Gastrocnemius medialis (tissue), 4 donors: ENCODE results near the gene SEMA5B. TPM values are rescaled to one million over a fixed set of nuclear protein-coding genes. Genes with fewer than 3 reads are reported as not detected.

ENCODE experiments used
- ATAC-seq, 2 donors: fragments of 150-250 bp; one replicate each; pipeline ENCODE4 v1.9.1; 2016
- DNase-seq, 2 donors: peaks; one replicate each; pipeline ENCODE4 v3.0.0-alpha.2; 2019
- H3K27ac ChIP-seq, 4 donors: fragments of 200-600 bp; sonication (generic); 1 replicate in 1 of 4; 2 replicates in 3 of 4; pipeline ENCODE4 v1.5.1; 2016 to 2018; ENCODE audit warnings: mild to moderate bottlenecking in 2 of 4, moderate library complexity in 1 of 4
- H3K27me3 ChIP-seq, 3 donors: fragments of 200-600 bp; sonication (generic) in 2 of 3; 1 replicate in 1 of 3; 2 replicates in 2 of 3; pipeline versions ENCODE4 v1.5.1 to v1.6.0; 2016 to 2019; ENCODE audit warnings: mild to moderate bottlenecking in 1 of 3, moderate library complexity in 1 of 3
- H3K36me3 ChIP-seq, 2 donors: fragments of 200-600 bp; sonication (generic) in 1 of 2; one replicate each; pipeline ENCODE4 v1.5.1; 2017 to 2018
- H3K4me1 ChIP-seq, 2 donors: fragments of 200-600 bp; sonication (generic) in 1 of 2; one replicate each; pipeline ENCODE4 v1.5.1; 2016 to 2017; ENCODE audit warnings: mild to moderate bottlenecking in 2 of 2
- H3K4me3 ChIP-seq, 4 donors: fragments of 200-600 bp; sonication (generic) in 3 of 4; 1 replicate in 1 of 4; 2 replicates in 3 of 4; pipeline ENCODE4 v1.5.1; 2016 to 2019; ENCODE audit warnings: mild to moderate bottlenecking in 2 of 4
- H3K9me3 ChIP-seq, 3 donors: fragments of 200-600 bp; sonication (generic) in 2 of 3; 1 replicate in 1 of 3; 2 replicates in 2 of 3; pipeline ENCODE4 v1.5.1; 2016 to 2019
- POLR2A ChIP-seq, 2 donors: fragments of 450-650 bp; IDR thresholded peaks; one replicate each; pipeline ENCODE4 v1.6.1; 2017; ENCODE audit warnings: antibody characterized with exemption in 2 of 2, mild to moderate bottlenecking in 2 of 2, moderate library complexity in 2 of 2
- in situ Hi-C, 4 donors: fragments of 200-750 bp; cut with MboI; loops; one replicate each; pipeline versions ENCODE4 v1.15.0 to v1.8.0; 2017; ENCODE audit warnings: low sequenced_read_pairs in 4 of 4
- intact Hi-C: fragments of 100-400 bp; cut with DNase I; formaldehyde crosslinking; loops from one replicate; pipeline ENCODE4 v1.15.1; 2023; ENCODE audit warnings: low total_unique reads
- total RNA-seq, 4 donors: library from RNA; depleted of rRNA; stranded (reverse); fragments of >200 nt; gene quantifications; one replicate each; pipeline versions ENCODE4 v1.1.0 to v1.2.3, GENCODE V29; 2016
- TF ChIP-seq, protein P1 (sequence below), 5 experiments: fragments of 450-650 bp in 3 of 5; fragments of 200-600 bp in 2 of 5; sonication (generic) in 2 of 5; IDR thresholded peaks in 4 of 5; conservative IDR thresholded peaks in 1 of 5; 1 replicate in 4 of 5; 2 replicates in 1 of 5; pipeline ENCODE4 v1.5.1; 2016 to 2019; ENCODE audit warnings: antibody characterized with exemption in 5 of 5, mild to moderate bottlenecking in 3 of 5, moderate library complexity in 3 of 5

Gene SEMA5B
- total RNA-seq, 4 donors from 2014 or later, result 0.10 to 0.26 TPM; not detected in 2

DNA sequence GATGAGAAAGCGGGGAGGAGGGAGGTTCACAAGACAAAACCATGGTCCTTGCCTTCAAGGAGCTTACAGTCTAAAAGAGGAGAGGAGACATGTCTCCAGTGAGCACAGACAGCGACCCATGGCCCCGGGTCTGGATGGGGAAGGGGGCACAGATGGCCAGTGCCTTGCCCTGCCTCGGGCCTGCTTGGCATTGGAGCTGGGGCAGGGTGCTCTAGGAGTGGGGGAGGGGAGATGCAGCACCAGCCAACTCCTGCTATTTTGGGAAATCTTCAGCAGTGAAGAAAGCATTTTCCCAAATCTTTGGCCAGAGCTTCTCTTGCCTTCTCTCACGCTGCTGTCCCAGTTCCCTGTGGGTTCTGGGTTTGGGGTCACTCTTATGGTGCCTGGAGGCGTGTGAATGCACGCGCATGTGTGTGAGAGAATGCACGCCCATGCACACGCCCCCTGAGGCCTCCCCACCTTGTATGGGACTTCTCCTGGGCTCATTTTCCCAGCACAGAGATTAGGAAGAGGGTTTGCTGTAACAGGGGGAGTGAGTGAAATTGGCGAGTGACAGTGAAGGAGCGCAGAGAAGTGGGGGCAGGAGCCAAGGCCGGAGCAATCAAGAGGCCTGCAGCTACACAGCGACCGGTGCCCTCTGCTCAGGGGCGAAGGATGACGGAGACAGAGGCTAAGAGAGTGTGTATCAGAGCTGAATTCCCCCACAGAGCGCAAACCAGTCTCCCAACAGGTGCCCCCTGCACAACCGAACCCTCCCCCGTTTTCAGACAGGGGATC, 71.5 kb downstream of the SEMA5B start:
- no peak for DNase-seq
- peaks cover 0 to 3% (median 0%) of the 10 kb centered on the region in 3 donors for H3K27me3 ChIP-seq
- in situ Hi-C loops (no loop called here), intact Hi-C loops (no loop called here)
- H3K27ac ChIP-seq, result no peak overlapping the region
- no peaks in the 10 kb centered on the region for H3K36me3 ChIP-seq
- no peaks in the 10 kb centered on the region for H3K4me1 ChIP-seq
- no peak overlapping the region for H3K4me3 ChIP-seq
- no peak for ATAC-seq
- TF ChIP-seq POLR2A (IDR thresholded peaks at IDR 0.05), result no peak
- TF ChIP-seq, protein P1, sequence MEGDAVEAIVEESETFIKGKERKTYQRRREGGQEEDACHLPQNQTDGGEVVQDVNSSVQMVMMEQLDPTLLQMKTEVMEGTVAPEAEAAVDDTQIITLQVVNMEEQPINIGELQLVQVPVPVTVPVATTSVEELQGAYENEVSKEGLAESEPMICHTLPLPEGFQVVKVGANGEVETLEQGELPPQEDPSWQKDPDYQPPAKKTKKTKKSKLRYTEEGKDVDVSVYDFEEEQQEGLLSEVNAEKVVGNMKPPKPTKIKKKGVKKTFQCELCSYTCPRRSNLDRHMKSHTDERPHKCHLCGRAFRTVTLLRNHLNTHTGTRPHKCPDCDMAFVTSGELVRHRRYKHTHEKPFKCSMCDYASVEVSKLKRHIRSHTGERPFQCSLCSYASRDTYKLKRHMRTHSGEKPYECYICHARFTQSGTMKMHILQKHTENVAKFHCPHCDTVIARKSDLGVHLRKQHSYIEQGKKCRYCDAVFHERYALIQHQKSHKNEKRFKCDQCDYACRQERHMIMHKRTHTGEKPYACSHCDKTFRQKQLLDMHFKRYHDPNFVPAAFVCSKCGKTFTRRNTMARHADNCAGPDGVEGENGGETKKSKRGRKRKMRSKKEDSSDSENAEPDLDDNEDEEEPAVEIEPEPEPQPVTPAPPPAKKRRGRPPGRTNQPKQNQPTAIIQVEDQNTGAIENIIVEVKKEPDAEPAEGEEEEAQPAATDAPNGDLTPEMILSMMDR (IDR thresholded peaks at IDR 0.05 in 4 of 5, conservative IDR thresholded peaks at IDR 0.05 in 1 of 5), result no peak
- H3K9me3 ChIP-seq, result no peaks in the 10 kb centered on the region

DNA sequence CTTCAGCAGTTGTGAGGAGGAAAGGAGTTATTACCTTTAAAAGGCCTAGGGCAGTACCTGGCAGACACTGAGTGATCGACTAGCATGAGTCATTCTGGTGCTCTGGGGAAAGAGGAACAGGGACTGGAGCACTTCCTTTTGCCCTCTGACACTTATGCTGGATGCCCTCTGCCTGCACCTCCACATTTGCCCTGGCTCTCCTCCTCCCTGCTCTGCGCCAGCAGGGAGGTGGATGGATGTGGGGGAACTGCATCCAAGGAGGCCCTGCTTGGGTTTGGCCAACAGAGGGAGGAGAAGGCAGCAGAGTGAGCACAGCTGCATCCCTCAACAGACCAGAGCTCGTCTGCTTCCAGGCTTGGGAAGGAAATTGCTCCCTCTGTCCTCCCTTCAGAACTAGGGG, 75.0 kb downstream of the SEMA5B start:
- no peak for ATAC-seq
- TF ChIP-seq POLR2A (IDR thresholded peaks at IDR 0.05), result no peak
- TF ChIP-seq, protein P1 (IDR thresholded peaks at IDR 0.05 in 4 of 5, conservative IDR thresholded peaks at IDR 0.05 in 1 of 5), result no peak

DNA sequence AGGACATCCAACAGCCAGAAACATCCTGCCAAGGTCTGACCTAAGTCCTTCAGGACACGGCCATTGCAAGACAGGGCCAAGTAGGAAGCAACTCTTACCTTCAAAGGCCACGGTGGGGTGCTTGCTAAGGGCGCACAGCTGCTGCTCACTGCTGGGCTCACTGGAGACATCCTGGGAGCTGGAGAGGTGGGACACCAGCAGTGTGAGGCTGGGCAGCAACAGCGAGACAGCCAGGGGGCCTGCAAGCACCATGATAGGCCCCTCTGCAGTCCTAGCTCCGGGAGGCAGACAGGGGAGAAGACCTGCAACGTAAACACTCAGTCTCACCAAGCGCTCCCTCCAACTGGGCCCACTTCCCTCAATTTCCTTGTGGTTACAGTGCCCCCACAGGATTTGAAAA, 79.2 kb downstream of the SEMA5B start:
- no peaks in the 10 kb centered on the region for H3K4me1 ChIP-seq

More for the DNA sequence above, 75.0 kb downstream of the SEMA5B start:
- no peak overlapping the region for H3K27ac ChIP-seq
- H3K4me1 ChIP-seq, result no peaks in the 10 kb centered on the region
- no peaks in the 10 kb centered on the region for H3K27me3 ChIP-seq
- H3K9me3 ChIP-seq, result no peaks in the 10 kb centered on the region
- intact Hi-C loops (no loop called here), in situ Hi-C loops (no loop called here)
- DNase-seq, result no peak
- H3K36me3 ChIP-seq, result no peaks in the 10 kb centered on the region
- H3K4me3 ChIP-seq, result no peak overlapping the region

DNA sequence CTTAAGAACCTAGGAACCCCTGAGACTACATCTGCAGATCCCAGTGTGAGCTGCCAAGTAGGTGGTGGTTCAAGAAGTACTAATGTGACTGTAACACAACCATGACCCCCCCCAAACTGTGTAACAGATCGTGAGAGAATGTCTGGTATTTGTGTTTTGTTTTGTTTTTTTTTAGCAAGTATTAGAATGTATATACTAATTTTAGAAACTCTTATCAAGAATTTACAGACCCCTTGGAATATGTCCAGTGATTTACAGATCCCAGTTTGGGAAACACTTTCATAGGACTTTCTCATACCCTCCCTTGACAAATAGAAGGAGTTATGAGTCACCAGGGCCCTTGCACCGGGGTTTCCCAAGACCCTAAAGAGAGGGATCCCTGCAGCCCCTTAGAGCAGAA, 79.8 kb downstream of the SEMA5B start:
- TF ChIP-seq POLR2A (IDR thresholded peaks at IDR 0.05), result no peak
- TF ChIP-seq, protein P1 (IDR thresholded peaks at IDR 0.05 in 4 of 5, conservative IDR thresholded peaks at IDR 0.05 in 1 of 5), result no peak
- H3K36me3 ChIP-seq, result no peaks in the 10 kb centered on the region
- intact Hi-C loops, result no loop called here
- no peaks in the 10 kb centered on the region for H3K4me1 ChIP-seq
- H3K27me3 ChIP-seq, result no peaks in the 10 kb centered on the region
- H3K9me3 ChIP-seq, result no peaks in the 10 kb centered on the region
- H3K4me3 ChIP-seq, result no peak overlapping the region
- no peak for DNase-seq
- no peak overlapping the region for H3K27ac ChIP-seq
- in situ Hi-C loops, result loop anchor here in 2 of 4 donors (25.0 kb wide), 1 partner anchor 315 kb away; no protein-coding TSS in a partner anchor
- no peak for ATAC-seq

More for the DNA sequence above, 79.2 kb downstream of the SEMA5B start:
- ATAC-seq, result no peak
- in situ Hi-C loops (loop anchor here in 2 of 4 donors (25.0 kb wide), 1 partner anchor 314 kb away; no protein-coding TSS in a partner anchor), intact Hi-C loops (no loop called here)
- no peak overlapping the region for H3K27ac ChIP-seq
- H3K36me3 ChIP-seq, result no peaks in the 10 kb centered on the region
- H3K27me3 ChIP-seq, result no peaks in the 10 kb centered on the region
- no peak for DNase-seq
- no peak for TF ChIP-seq POLR2A (IDR thresholded peaks at IDR 0.05)
- TF ChIP-seq, protein P1 (IDR thresholded peaks at IDR 0.05 in 4 of 5, conservative IDR thresholded peaks at IDR 0.05 in 1 of 5), result no peak
- no peaks in the 10 kb centered on the region for H3K9me3 ChIP-seq
- no peak overlapping the region for H3K4me3 ChIP-seq
